Activated CD4-positive, alpha-beta T cell treated with anti-CD3 and anti-CD28 coated beads, Interleukin-2, Interleukin-6, amounts not matched to agents 100 ng/mL and 50 ng/mL, durations not matched to agents 16 hours and 8 hours (primary cell): Measurements from ENCODE around the gene RAB35.
"Not testable (repeated sequence)": the region's sequence is repeated elsewhere in the genome, so short reads cannot be mapped to it uniquely, and the experiment has no call there.

ENCODE experiments used
- DNase-seq: peaks from one replicate; pipeline ENCODE4 v3.0.0-alpha.2; 2020

RAB35 gene

GRCh38 chr12:120054293-120054692, 62.3 kb downstream of the RAB35 start:
- no peak for DNase-seq

GRCh38 chr12:120051535-120051934, 65.0 kb downstream of the RAB35 start:
- DNase-seq: no peak

GRCh38 chr12:120049426-120049825, 67.1 kb downstream of the RAB35 start:
- DNase-seq: no peak

- DNase-seq: no peak
Observed at GRCh38 chr12:120048263-120048662, 68.3 kb downstream of the RAB35 start.

- no peak for DNase-seq
Observed at GRCh38 chr12:120047072-120047471, 69.5 kb downstream of the RAB35 start.

GRCh38 chr12:120045367-120045766, 71.2 kb downstream of the RAB35 start:
- DNase-seq: not testable (repeated sequence)
